Neuron (in vitro differentiated cells): ENCODE results near the gene GPR141.

Experiments
- H2AFZ ChIP-seq: one replicate; pipeline ENCODE4 v1.6.1; 2013; ENCODE audit warnings: low read depth, mild to moderate bottlenecking, inconsistent platforms, low read length, moderate library complexity
- H3K27me3 ChIP-seq: one replicate; pipeline ENCODE4 v1.6.1; 2013; ENCODE audit warnings: low read length; ENCODE audit not compliant: insufficient read depth
- H3K36me3 ChIP-seq: one replicate; pipeline ENCODE4 v1.6.1; 2013; ENCODE audit warnings: low read length; ENCODE audit not compliant: insufficient read depth
- H3K4me1 ChIP-seq: one replicate; pipeline ENCODE4 v1.6.1; 2013; ENCODE audit warnings: low read length; ENCODE audit not compliant: insufficient read depth
- H3K4me3 ChIP-seq: 2 replicates; pipeline ENCODE4 v1.5.1; 2013; ENCODE audit warnings: mild to moderate bottlenecking, low read length, moderate library complexity
- H3K9me3 ChIP-seq: one replicate; pipeline ENCODE4 v1.6.1; 2013; ENCODE audit warnings: low read length

The GPR141 gene

GRCh38 chr7:37666026-37666799 is 17.4 kb upstream of the GPR141 start:
- Histone ChIP-seq H3K27me3 (no peaks in the 10 kb centered on the region), H2AFZ (no peak overlapping the region), H3K9me3 (no peaks in the 10 kb centered on the region), H3K4me3 (no peak overlapping the region), H3K4me1 (no peaks in the 10 kb centered on the region), H3K36me3 (no peaks in the 10 kb centered on the region)

- no peaks in the 10 kb centered on the region for H3K4me1 ChIP-seq
Measured at GRCh38 chr7:37669818-37670217, 13.7 kb upstream of the GPR141 start.

GRCh38 chr7:37670436-37670835 is 13.1 kb upstream of the GPR141 start:
- no peaks in the 10 kb centered on the region for H3K27me3 ChIP-seq
- no peaks in the 10 kb centered on the region for H3K36me3 ChIP-seq
- H3K9me3 ChIP-seq = no peaks in the 10 kb centered on the region

More at GRCh38 chr7:37669818-37670217, 13.7 kb upstream of the GPR141 start:
- H3K27me3 ChIP-seq = no peaks in the 10 kb centered on the region
- no peak overlapping the region for H3K4me3 ChIP-seq
- H3K9me3 ChIP-seq = no peaks in the 10 kb centered on the region
- H3K36me3 ChIP-seq = no peaks in the 10 kb centered on the region
- no peak overlapping the region for H2AFZ ChIP-seq

DNA sequence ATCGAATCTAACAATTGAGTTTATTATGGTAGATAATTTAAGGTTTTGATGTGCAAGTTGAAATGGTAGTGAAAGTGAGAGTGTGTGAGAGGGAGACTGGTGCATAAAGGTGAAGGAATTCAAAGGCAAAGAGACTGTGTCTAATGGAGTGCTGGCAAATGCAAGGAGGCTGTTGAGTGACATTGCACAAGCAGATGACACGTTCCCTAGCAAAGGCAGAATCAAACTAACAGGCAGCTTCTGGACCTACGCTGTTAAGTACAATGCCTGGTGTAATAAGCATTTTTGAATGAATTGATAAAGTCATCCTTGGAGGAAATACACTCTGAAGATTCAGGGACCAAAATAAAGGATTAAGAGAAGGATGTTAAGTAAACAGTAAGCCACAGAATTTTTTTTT is 11.7 kb upstream of the GPR141 start:
- Histone ChIP-seq H2AFZ (no peak overlapping the region), H3K9me3 (no peaks in the 10 kb centered on the region), H3K27me3 (no peaks in the 10 kb centered on the region), H3K4me1 (no peaks in the 10 kb centered on the region), H3K4me3 (no peak overlapping the region), H3K36me3 (no peaks in the 10 kb centered on the region)

More at GRCh38 chr7:37670436-37670835, 13.1 kb upstream of the GPR141 start:
- Histone ChIP-seq H3K4me1 (no peaks in the 10 kb centered on the region), H2AFZ (no peak overlapping the region), H3K4me3 (no peak overlapping the region)

DNA sequence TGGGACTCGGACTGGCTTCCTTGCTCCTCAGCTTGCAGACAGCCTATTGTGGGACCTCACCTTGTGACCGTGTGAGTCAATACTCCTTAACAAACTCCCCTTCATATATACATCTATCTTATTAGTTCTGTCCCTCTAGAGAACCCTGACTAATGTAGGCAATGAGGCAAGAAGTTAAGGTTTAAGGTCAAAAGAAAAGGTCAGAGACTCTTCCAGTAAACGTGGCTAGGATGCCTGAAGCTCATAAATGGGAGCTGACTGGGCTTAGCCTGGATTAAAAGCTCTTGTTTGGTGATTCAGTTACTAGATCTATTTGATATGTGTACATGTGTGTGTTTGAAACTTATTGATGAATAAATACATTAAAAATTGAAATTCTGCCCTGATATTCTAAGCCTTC is 10.6 kb upstream of the GPR141 start:
- Histone ChIP-seq H3K27me3 (no peaks in the 10 kb centered on the region), H3K36me3 (no peaks in the 10 kb centered on the region), H3K9me3 (no peaks in the 10 kb centered on the region), H2AFZ (no peak overlapping the region), H3K4me3 (no peak overlapping the region), H3K4me1 (no peaks in the 10 kb centered on the region)

DNA sequence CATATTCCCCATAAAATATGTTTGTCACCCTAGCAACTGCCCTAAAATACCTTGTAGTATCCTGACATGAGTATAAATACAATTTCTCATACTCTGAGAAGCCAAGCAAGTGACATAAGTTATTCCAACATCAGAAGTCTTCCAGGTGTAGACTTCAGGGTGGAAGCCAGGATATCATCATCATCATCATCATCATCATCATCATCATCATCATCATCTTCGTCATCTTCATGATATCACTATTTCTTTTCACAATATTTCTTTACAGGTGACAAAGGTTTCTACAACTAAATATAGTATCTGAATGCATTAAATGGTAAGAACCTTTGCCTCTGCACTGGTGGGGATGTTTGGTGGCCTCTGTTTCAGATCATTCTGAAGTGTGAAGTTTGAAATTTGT is 10.0 kb upstream of the GPR141 start:
- H3K4me1 ChIP-seq = no peaks in the 10 kb centered on the region
- no peaks in the 10 kb centered on the region for H3K36me3 ChIP-seq
- no peak overlapping the region for H3K4me3 ChIP-seq
- H3K9me3 ChIP-seq = no peaks in the 10 kb centered on the region
- no peak overlapping the region for H2AFZ ChIP-seq
- no peaks in the 10 kb centered on the region for H3K27me3 ChIP-seq

GRCh38 chr7:37674531-37674930 is 9.0 kb upstream of the GPR141 start:
- Histone ChIP-seq H3K4me3 (no peak overlapping the region), H3K36me3 (no peaks in the 10 kb centered on the region), H3K9me3 (no peaks in the 10 kb centered on the region), H3K27me3 (no peaks in the 10 kb centered on the region), H3K4me1 (no peaks in the 10 kb centered on the region), H2AFZ (no peak overlapping the region)

DNA sequence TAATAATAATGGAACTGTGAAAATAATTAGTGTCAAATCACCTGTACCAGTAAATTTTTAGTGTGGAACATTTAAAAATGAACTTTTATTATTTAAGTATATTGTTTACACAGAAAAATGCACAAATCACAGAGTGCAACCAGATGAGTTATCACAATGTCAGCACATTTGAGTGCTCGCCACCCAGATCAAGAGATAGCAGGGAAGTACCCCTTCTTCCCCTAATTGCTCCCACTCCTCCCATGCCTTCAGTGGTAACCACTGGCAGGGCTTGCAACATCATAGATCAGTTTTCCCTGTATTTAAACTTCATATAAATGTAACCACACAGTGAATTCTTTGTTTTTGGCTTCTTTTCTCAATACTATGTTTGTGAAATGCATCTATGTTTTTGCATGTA is 7.8 kb upstream of the GPR141 start:
- H3K4me1 ChIP-seq = no peaks in the 10 kb centered on the region
- H3K27me3 ChIP-seq = no peaks in the 10 kb centered on the region
- no peaks in the 10 kb centered on the region for H3K9me3 ChIP-seq
- H3K4me3 ChIP-seq = no peak overlapping the region
- no peaks in the 10 kb centered on the region for H3K36me3 ChIP-seq
- H2AFZ ChIP-seq = no peak overlapping the region

- Histone ChIP-seq H3K4me1 (peaks cover 3% of the 10 kb centered on the region), H3K36me3 (no peaks in the 10 kb centered on the region), H3K27me3 (no peaks in the 10 kb centered on the region), H3K4me3 (no peak overlapping the region), H2AFZ (no peak overlapping the region), H3K9me3 (no peaks in the 10 kb centered on the region)
Measured at GRCh38 chr7:37684927-37685326, 1.4 kb downstream of the GPR141 start.

DNA sequence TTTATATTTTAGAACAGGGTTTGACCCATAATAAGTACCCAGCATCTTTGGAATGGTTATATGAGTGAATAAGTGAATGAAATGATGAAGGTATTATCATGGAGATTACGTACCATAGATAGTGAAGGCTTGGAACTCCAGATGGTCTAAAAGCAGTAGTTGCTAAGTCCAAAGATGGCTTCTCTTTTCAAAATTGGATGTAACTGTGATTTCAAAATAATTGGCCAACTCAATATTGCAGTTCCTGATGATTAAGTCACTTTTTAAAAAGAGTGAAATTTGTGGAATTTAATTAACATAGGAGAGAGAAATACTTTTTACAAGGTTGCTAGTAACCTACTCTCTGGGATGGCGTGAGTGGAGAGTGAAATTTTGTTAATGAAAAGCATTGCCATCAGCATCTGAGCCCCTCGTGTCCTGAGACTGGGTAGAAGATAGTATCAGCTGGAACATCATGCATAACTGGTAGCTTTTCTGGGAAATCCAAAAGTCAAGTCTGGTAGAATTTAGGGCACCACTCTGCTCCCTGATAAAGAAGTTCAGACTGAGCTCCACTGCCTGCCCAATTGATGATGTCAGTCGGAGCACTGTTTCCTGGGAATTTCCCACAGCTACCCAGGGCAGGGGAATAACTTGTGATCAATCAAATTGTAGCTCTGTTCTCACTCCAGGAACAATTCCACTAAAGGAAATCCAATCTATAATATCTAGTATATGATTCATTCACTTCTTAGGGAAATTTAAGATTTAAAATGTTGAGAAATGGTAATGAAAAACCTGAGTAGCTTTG is 3.2 kb downstream of the GPR141 start:
- Histone ChIP-seq H3K4me3 (no peak overlapping the region), H3K4me1 (peaks cover 3% of the 10 kb centered on the region), H3K36me3 (no peaks in the 10 kb centered on the region), H2AFZ (no peak overlapping the region), H3K27me3 (no peaks in the 10 kb centered on the region), H3K9me3 (peaks cover 3% of the 10 kb centered on the region)

DNA sequence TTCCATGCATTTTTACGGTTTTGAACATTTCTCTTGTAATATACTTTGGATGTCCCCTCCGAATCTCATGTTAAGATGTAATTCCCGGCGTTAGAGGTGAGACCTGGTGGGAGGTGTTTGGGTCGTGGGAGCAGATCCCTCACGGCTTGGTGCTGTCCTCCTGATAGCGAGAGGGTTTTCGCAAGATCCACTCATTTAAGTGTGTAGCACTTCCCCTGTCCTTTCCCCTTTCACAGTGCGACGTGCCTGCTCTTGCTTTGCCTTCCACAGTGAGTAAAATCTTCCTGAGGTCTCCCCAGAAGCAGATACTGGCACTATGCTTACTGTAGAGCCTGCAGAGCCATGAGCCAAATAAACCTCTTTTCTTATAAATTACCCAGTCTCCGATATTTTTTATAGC is 6.6 kb downstream of the GPR141 start:
- peaks cover 3% of the 10 kb centered on the region for H3K9me3 ChIP-seq
- H3K27me3 ChIP-seq = no peaks in the 10 kb centered on the region
- no peak overlapping the region for H3K4me3 ChIP-seq
- no peak overlapping the region for H2AFZ ChIP-seq
- H3K36me3 ChIP-seq = no peaks in the 10 kb centered on the region
- peaks cover 5% of the 10 kb centered on the region for H3K4me1 ChIP-seq

DNA sequence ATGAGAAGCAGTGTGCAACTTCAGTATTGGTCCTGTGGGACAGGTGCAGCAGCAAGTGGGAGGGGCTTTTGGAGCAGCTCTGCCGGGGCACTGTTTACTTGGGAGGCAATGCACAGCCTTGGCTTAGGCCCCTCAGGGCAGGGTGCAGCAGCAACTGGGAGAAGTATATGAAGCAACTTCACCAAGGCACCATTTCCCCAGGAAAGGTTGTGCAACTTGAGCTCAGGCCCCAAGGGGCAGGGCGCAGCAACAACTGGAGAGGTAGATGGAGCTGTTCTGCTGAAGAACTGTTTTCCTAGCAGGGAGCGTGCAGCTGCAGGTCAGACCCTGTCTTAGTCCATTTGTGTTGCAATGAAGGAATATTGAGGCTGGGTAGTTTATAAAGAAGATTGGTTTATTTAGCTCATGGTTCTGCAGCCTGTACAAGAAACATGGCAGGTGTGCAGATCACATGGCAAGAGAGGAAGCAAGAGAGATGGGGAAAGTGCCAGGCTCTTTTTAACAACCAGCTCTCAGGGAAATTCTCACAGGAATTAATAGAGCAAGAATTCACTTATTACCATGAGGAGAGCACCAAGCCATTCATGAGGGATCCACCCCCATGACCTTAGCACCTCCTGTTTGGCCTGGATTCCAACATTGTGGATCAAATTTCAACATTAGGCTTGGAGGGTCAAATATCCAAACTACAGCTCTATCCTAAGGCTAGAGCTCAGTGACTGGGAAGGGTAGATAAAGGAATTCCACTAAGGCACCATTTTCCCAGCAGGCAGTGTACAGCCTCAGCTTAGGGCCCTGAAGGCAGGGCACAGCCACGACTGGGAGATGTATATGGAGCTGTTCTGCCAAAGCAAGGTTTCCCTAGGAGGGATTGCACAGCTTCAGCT is 10.9 kb downstream of the GPR141 start:
- H3K27me3 ChIP-seq = no peaks in the 10 kb centered on the region
- peaks cover 3% of the 10 kb centered on the region for H3K9me3 ChIP-seq
- H3K4me1 ChIP-seq = peaks cover 5% of the 10 kb centered on the region
- H3K4me3 ChIP-seq = no peak overlapping the region
- H2AFZ ChIP-seq = no peak overlapping the region
- no peaks in the 10 kb centered on the region for H3K36me3 ChIP-seq

GRCh38 chr7:37698276-37698675 is 14.7 kb downstream of the GPR141 start:
- H3K27me3 ChIP-seq = no peaks in the 10 kb centered on the region
- no peaks in the 10 kb centered on the region for H3K36me3 ChIP-seq
- no peaks in the 10 kb centered on the region for H3K9me3 ChIP-seq
- no peak overlapping the region for H2AFZ ChIP-seq
- H3K4me1 ChIP-seq = peaks cover 5% of the 10 kb centered on the region
- no peak overlapping the region for H3K4me3 ChIP-seq
